Esophagus muscularis mucosa (tissue), 4 donors: ENCODE measurements around the gene TNFAIP8L1. TPM values are rescaled to one million over a fixed set of nuclear protein-coding genes. Genes with fewer than 3 reads are reported as not detected.

Source experiments
- DNase-seq: peaks from one replicate; pipeline ENCODE4 v3.0.0-alpha.2; 2017; ENCODE audit errors: extremely low spot score
- H3K27ac ChIP-seq, 4 donors: fragments of 200-600 bp; sonication (generic); replicated peaks in 1 of 4; 1 replicate in 3 of 4; 2 replicates in 1 of 4; pipeline ENCODE4 v1.5.1; 2016 to 2019; ENCODE audit warnings: mild to moderate bottlenecking in 1 of 4
- H3K27me3 ChIP-seq, 4 donors: fragments of 200-600 bp; sonication (generic); one replicate each; pipeline versions ENCODE4 v1.5.1 to v1.6.0; 2016 to 2019
- H3K36me3 ChIP-seq, 4 donors: fragments of 200-600 bp; sonication (generic); one replicate each; pipeline ENCODE4 v1.5.1; 2016 to 2019
- H3K4me1 ChIP-seq, 4 donors: fragments of 200-600 bp; sonication (generic); one replicate each; pipeline ENCODE4 v1.5.1; 2016 to 2019
- H3K4me3 ChIP-seq, 4 donors: fragments of 200-600 bp; sonication (generic); 1 replicate in 2 of 4; 2 replicates in 2 of 4; pipeline ENCODE4 v1.5.1; 2016 to 2019; ENCODE audit warnings: mild to moderate bottlenecking in 4 of 4, moderate library complexity in 1 of 4
- H3K9me3 ChIP-seq, 4 donors: fragments of 200-600 bp; sonication (generic); 1 replicate in 3 of 4; 2 replicates in 1 of 4; pipeline ENCODE4 v1.5.1; 2016 to 2019
- EP300 ChIP-seq: sonication (generic); formaldehyde crosslinking; IDR thresholded peaks from one replicate; pipeline ENCODE4 v1.6.1; 2017; ENCODE audit warnings: antibody characterized with exemption
- POLR2A ChIP-seq: fragments of 450-650 bp; IDR thresholded peaks from one replicate; pipeline ENCODE4 v1.6.1; 2017; ENCODE audit warnings: antibody characterized with exemption, moderate library complexity, mild to moderate bottlenecking, low read depth
- POLR2AphosphoS5 ChIP-seq, 2 donors: sonication (generic); formaldehyde crosslinking; IDR thresholded peaks; one replicate each; pipeline ENCODE4 v1.6.1; 2017; ENCODE audit warnings: antibody characterized with exemption in 2 of 2
- WGBS: methylation state at CpG from one replicate; pipeline ENCODE4 v1.1.5; 2018; 5-methylcytosine and 5-hydroxymethylcytosine counted together
- intact Hi-C: fragments of 100-400 bp; cut with DNase I; formaldehyde crosslinking; loops from one replicate; pipeline ENCODE4 v1.15.1; 2023
- total RNA-seq, 4 donors: library from RNA; depleted of rRNA; stranded (reverse); fragments of >200 nt; gene quantifications; one replicate each; pipeline versions ENCODE4 v1.1.0 to v1.2.1, GENCODE V29; 2016
- TF ChIP-seq, protein P1 (sequence below), 3 experiments: fragments of 200-600 bp in 2 of 3; fragments of 450-650 bp in 1 of 3; sonication (generic) in 2 of 3; IDR thresholded peaks; one replicate each; pipeline ENCODE4 v1.5.1; 2017 to 2019; ENCODE audit warnings: antibody characterized with exemption in 3 of 3, mild to moderate bottlenecking in 2 of 3, moderate library complexity in 1 of 3

The TNFAIP8L1 gene
- total RNA-seq, 4 donors from 2014 or later, result 5.5 to 16.5 (median 13.2) TPM

DNA sequence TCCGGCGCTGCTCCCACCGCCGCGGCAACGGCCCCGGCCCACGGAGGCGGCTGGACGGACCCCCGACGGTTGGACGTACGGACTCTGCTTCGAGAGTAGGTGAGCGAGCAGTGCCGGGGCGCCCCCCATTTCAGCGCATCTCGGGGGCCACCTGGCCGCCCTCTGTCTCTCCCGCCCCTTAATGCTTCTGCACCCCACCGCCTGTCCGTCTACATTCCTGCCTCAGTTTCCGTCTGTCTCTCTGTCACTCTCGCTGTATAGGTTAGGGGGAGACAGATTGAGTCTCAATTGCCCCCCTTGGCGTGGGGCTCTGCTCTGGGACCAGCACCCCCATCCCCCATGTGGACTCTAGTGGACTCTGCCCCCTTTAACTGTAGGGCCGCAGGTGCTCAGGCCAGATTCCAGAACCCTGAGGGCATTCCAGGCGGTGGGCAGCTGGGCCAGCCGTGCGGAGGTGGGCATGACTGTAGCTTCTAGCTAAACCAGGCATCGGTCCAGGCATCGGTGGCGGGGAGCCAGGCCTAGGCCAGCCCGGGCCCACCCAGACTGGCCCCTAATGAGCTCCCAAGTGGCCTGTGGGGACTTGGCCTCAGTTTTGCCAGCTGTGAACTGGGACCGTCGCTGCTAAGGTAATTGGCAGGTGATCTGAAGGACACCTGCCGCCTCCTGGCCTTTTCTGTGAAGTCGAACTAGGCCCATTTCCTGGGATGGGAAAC is 373 bp downstream of the TNFAIP8L1 start:
- peaks cover 27 to 62% (median 53%) of the 10 kb centered on the region in 4 donors for H3K4me1 ChIP-seq
- intact Hi-C loops, result loop anchor here (5.0 kb wide), 2 partner anchors 62 to 82 kb away; partner anchors contain the start of gene SEMA6B
- peak overlapping the region; percentile 70 to 83 (median 80) for H3K27ac ChIP-seq
- no peaks in the 10 kb centered on the region for H3K9me3 ChIP-seq
- H3K36me3 ChIP-seq, result no peaks in the 10 kb centered on the region
- no peak for DNase-seq
- H3K4me3 ChIP-seq, result peak overlapping the region; percentile 78 to 88 (median 82)
- 16% methylated on average over 17 of the region's 39 CpGs for WGBS
- H3K27me3 ChIP-seq, result peaks cover 0 to 8% (median 3%) of the 10 kb centered on the region in 4 donors
- TF ChIP-seq EP300, result no peak
- TF ChIP-seq POLR2A, result no peak
- TF ChIP-seq, protein P1, sequence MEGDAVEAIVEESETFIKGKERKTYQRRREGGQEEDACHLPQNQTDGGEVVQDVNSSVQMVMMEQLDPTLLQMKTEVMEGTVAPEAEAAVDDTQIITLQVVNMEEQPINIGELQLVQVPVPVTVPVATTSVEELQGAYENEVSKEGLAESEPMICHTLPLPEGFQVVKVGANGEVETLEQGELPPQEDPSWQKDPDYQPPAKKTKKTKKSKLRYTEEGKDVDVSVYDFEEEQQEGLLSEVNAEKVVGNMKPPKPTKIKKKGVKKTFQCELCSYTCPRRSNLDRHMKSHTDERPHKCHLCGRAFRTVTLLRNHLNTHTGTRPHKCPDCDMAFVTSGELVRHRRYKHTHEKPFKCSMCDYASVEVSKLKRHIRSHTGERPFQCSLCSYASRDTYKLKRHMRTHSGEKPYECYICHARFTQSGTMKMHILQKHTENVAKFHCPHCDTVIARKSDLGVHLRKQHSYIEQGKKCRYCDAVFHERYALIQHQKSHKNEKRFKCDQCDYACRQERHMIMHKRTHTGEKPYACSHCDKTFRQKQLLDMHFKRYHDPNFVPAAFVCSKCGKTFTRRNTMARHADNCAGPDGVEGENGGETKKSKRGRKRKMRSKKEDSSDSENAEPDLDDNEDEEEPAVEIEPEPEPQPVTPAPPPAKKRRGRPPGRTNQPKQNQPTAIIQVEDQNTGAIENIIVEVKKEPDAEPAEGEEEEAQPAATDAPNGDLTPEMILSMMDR (IDR thresholded peaks at IDR 0.05), result no peak
- TF ChIP-seq POLR2AphosphoS5 (IDR thresholded peaks at IDR 0.05), result peak in 1 of 2 donors; percentile 42

DNA sequence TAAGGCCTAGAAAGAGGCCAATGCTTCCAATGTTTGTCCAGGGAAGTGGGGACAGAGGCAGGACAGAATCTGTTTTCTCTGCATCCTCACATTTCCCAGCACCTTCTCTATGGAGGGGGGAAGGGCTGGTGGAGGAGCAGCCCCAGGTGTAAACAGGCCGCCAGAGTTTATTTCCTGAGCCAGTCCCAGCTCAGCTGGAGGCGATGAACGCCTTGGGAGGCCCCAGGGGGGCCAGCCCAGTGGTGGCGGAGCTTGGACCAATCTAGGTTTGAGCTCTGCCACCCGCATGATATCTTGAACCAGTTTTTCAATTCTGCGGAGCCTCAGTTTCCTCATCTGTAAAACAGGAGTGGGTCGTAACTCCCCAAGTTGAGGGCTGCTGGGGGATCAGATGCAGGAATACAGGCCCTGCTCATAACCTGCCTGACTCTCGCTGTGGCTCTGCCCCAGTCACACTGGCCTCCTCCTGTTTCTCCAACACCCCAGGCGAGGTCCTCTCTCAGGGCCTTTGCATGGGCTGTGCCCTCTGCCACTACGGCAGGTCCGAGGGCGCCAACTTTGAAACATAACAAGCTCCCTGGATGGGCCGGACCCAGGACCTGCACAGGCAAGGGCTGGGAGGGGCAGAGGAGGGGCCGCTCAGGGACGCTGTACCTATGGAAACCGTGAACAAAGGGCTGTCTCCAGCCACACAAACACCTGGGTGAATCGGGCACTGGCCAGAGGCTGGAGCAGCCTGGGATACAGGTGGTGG is 1.1 kb downstream of the TNFAIP8L1 start:
- H3K27ac ChIP-seq, result peak overlapping the region; percentile 70 to 83 (median 80)
- intact Hi-C loops, result no loop called here

DNA sequence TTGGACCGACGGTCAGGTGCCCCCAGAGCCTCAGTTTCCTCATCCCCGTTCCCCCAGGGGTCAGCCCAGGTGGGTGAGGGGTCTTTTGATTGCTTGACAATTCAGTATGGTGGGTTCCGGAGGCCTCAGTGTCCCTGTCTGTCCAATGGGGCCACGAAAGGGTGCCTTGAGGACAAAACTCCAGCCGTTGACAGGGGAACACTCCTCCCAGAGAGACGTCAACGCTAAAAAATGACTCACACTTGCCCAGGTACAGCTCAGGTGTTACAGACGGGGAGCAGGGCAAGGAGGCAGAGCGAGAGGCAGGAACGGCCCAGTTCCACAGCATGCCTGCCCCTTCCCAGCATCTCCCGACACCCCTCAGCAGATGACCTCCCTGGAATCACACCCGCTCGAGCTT is 1.8 kb downstream of the TNFAIP8L1 start:
- 82% methylated on average over 8 of the region's 14 CpGs for WGBS
- Histone ChIP-seq H3K27me3 (no peaks in the 10 kb centered on the region), H3K36me3 (no peaks in the 10 kb centered on the region), H3K4me1 (peaks cover 21 to 55% (median 46%) of the 10 kb centered on the region in 4 donors), H3K27ac (peak overlapping the region in 3 of 4 donors; percentile 79 to 83 (median 82)), H3K4me3 (peak overlapping the region in 2 of 4 donors; percentile 81 to 88), H3K9me3 (no peaks in the 10 kb centered on the region)
- intact Hi-C loops, result no loop called here
- TF ChIP-seq EP300 (no peak), POLR2A (no peak), POLR2AphosphoS5 (IDR thresholded peaks at IDR 0.05) (no peak)
- TF ChIP-seq, protein P1 (IDR thresholded peaks at IDR 0.05), result no peak
- DNase-seq, result no peak

More for the DNA sequence above, 1.1 kb downstream of the TNFAIP8L1 start:
- Histone ChIP-seq H3K4me1 (peaks cover 27 to 59% (median 52%) of the 10 kb centered on the region in 4 donors), H3K9me3 (no peaks in the 10 kb centered on the region), H3K4me3 (peak overlapping the region; percentile 78 to 88 (median 82)), H3K27me3 (peaks cover 0 to 3% (median 3%) of the 10 kb centered on the region in 4 donors), H3K36me3 (no peaks in the 10 kb centered on the region)
- TF ChIP-seq, protein P1 (IDR thresholded peaks at IDR 0.05), result no peak
- TF ChIP-seq POLR2A (no peak), POLR2AphosphoS5 (IDR thresholded peaks at IDR 0.05) (no peak), EP300 (no peak)
- 68% methylated on average over 16 of the region's 17 CpGs for WGBS
- DNase-seq, result no peak

DNA sequence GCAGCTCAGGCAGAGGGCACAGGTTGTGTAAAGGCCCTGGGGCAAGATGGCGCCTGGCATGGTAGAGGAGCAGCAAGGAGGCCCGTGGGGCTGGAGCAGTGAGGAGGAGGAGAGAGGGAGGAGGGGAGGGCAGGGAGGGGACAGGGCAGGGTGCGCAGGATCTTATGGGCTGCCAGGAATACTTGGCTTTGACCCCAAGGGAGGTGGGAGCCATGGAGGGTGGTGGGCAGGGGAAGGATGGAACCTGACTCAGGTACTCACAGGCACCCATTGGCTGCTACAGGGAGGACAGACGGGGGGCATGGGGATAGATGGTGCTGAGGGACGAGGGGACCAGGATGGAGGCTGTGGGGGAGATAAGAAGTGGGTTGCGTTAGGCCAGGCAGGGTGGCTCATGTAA is 3.3 kb downstream of the TNFAIP8L1 start:
- WGBS, result 91% methylated on average over 6 of the region's 6 CpGs
- Histone ChIP-seq H3K27ac (peak overlapping the region in 1 of 4 donors; percentile 18), H3K36me3 (no peaks in the 10 kb centered on the region), H3K4me1 (peaks cover 26 to 60% (median 52%) of the 10 kb centered on the region in 4 donors), H3K9me3 (no peaks in the 10 kb centered on the region), H3K27me3 (no peaks in the 10 kb centered on the region), H3K4me3 (no peak overlapping the region)
- intact Hi-C loops, result no loop called here
- DNase-seq, result no peak
- TF ChIP-seq EP300, result no peak
- TF ChIP-seq POLR2AphosphoS5 (IDR thresholded peaks at IDR 0.05), result no peak
- TF ChIP-seq, protein P1 (IDR thresholded peaks at IDR 0.05), result no peak
- TF ChIP-seq POLR2A, result no peak
